ENCODE data around the gene ATP5F1E.

Gene ATP5F1E

DNA sequence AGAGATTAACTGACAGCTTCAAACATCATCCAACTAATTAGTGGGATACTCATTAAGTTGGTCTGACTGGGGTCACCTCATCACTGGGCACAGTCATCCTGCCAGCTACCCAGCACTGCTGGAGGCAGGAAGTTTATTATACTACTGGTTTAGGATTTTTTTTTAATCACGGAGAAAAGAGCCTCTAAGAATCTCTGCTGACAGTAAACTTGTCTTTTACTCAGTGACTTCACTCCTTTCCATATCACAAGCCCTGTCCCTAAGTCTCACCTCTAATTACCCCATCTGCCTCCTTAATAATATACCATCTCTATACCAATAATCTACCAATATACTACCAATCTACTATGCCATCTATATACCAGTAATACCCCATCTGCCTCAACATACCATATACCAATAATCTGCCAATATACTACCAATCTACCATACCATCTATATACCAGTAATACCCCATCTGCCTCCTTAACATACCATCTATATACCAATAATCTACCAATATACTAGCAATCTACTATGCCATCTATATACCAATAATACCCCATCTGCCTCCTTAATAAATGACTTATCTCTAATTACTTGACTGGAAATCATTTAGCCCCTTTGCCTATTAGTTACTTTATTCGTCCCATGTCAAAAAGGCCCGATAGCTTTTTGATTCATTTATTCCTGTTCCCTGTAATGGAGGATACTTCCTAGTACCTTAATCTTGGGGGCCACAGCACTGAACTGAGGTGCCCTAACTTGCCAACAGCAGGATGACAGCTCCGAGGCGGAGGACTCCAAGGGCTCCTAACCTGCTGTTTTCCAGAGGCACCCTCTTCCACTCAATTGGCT lies 5.0 kb downstream of the ATP5F1E start:
- no peaks in the 10 kb centered on the region for H3K27me3 ChIP-seq (ENCODE audit: control insufficient read depth in 1 of 2, insufficient read depth in 1 of 2, low read length in 2 of 2)
- H2AK5ac ChIP-seq (ENCODE audit: low read length, severe bottlenecking), result no peak overlapping the region
- H3K4me2 ChIP-seq (ENCODE audit: low read length, poor library complexity, severe bottlenecking), result no peak overlapping the region
- H3K14ac ChIP-seq (ENCODE audit: low read length in 2 of 2), result no peak overlapping the region
- no peak overlapping the region for H2BK12ac ChIP-seq (ENCODE audit: low read length in 2 of 2)
- H3K36me3 ChIP-seq (ENCODE audit: control insufficient read depth in 1 of 2, insufficient read depth in 2 of 2, low read depth in 1 of 2, low read length in 2 of 2), result peaks cover 27 to 81% of the 10 kb centered on the region in 2 experiments
- H3K79me1 ChIP-seq (replicated peaks; ENCODE audit: low read length, poor library complexity, severe bottlenecking), result peaks cover 13% of the 10 kb centered on the region
- no peak overlapping the region for H4K8ac ChIP-seq (ENCODE audit: low read length)
- no peaks in the 10 kb centered on the region for H3K9me3 ChIP-seq (ENCODE audit: control insufficient read depth, low read length)
- no peak overlapping the region for H2AFZ ChIP-seq (ENCODE audit: low read depth, low read length)
- peaks cover 8% of the 10 kb centered on the region for H3K4me1 ChIP-seq (ENCODE audit: control insufficient read depth, insufficient read depth, low read depth, low read length)
- no peak overlapping the region for H3K4ac ChIP-seq (ENCODE audit: low read depth in 1 of 2, low read length in 2 of 2)
- H4K91ac ChIP-seq (ENCODE audit: low read length), result no peak overlapping the region
- H3K4me3 ChIP-seq (ENCODE audit: insufficient read depth in 1 of 2, low read depth in 1 of 2, low read length in 2 of 2), result no peak overlapping the region
- DNase-seq, result no peak
- H3K27ac ChIP-seq (ENCODE audit: low read length, poor library complexity, severe bottlenecking), result no peak overlapping the region
- H3K23ac ChIP-seq (ENCODE audit: low read length in 2 of 2), result no peak overlapping the region
- H3K9ac ChIP-seq (ENCODE audit: low read length), result peak overlapping the region; percentile 18
- 87% methylated on average over 5 of the region's 5 CpGs for WGBS
- H3K18ac ChIP-seq (ENCODE audit: low read depth in 1 of 2, low read length in 2 of 2), result no peak overlapping the region
- H2BK5ac ChIP-seq (ENCODE audit: low read depth, low read length, poor library complexity, severe bottlenecking), result no peak overlapping the region
- no peak overlapping the region for H2BK120ac ChIP-seq (ENCODE audit: low read depth, low read length)
- H2BK15ac ChIP-seq (ENCODE audit: low read depth, poor library complexity, severe bottlenecking), result no peak overlapping the region

DNA sequence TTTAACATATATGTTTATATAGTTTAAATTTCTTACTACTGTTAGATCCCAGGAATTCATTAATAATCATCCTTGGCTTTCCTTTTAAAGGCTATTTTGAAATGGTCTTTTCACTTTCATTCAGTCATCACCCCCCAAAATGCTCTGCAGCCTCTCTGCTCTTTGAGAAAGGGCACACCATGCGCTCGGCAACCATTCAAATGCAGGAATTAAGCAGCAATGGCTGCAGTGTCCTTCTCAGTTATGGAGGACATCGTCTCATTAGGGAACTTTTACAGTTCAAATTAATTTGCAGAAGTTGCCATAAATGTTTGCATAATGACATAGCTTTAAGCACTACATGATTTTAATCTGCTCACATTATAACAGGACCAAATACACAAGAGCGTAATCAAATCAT lies 6.6 kb downstream of the ATP5F1E start:
- Histone ChIP-seq H2BK15ac (ENCODE audit: low read depth, poor library complexity, severe bottlenecking) (no peak overlapping the region), H3K9ac (ENCODE audit: low read length) (no peak overlapping the region), H3K4me3 (ENCODE audit: insufficient read depth in 1 of 2, low read depth in 1 of 2, low read length in 2 of 2) (no peak overlapping the region), H2AFZ (ENCODE audit: low read depth, low read length) (no peak overlapping the region), H3K14ac (ENCODE audit: low read length in 2 of 2) (no peak overlapping the region), H3K4me2 (ENCODE audit: low read length, poor library complexity, severe bottlenecking) (no peak overlapping the region), H3K9me3 (ENCODE audit: control insufficient read depth, low read length) (no peaks in the 10 kb centered on the region), H4K8ac (ENCODE audit: low read length) (no peak overlapping the region), H3K18ac (ENCODE audit: low read depth in 1 of 2, low read length in 2 of 2) (no peak overlapping the region), H3K4me1 (ENCODE audit: control insufficient read depth, insufficient read depth, low read depth, low read length) (peaks cover 2% of the 10 kb centered on the region), H3K27ac (ENCODE audit: low read length, poor library complexity, severe bottlenecking) (no peak overlapping the region), H4K91ac (ENCODE audit: low read length) (no peak overlapping the region), H2BK120ac (ENCODE audit: low read depth, low read length) (no peak overlapping the region), H3K23ac (ENCODE audit: low read length in 2 of 2) (no peak overlapping the region), H3K36me3 (ENCODE audit: control insufficient read depth in 1 of 2, insufficient read depth in 2 of 2, low read depth in 1 of 2, low read length in 2 of 2) (peaks cover 27 to 81% of the 10 kb centered on the region in 2 experiments), H2BK12ac (ENCODE audit: low read length in 2 of 2) (no peak overlapping the region), H2BK5ac (ENCODE audit: low read depth, low read length, poor library complexity, severe bottlenecking) (no peak overlapping the region), H2AK5ac (ENCODE audit: low read length, severe bottlenecking) (no peak overlapping the region), H3K4ac (ENCODE audit: low read depth in 1 of 2, low read length in 2 of 2) (no peak overlapping the region), H3K27me3 (ENCODE audit: control insufficient read depth in 1 of 2, insufficient read depth in 1 of 2, low read length in 2 of 2) (no peaks in the 10 kb centered on the region), H3K79me1 (replicated peaks; ENCODE audit: low read length, poor library complexity, severe bottlenecking) (peaks cover 13% of the 10 kb centered on the region)
- WGBS, result 89% methylated on average over 4 of the region's 4 CpGs
- DNase-seq, result no peak

DNA sequence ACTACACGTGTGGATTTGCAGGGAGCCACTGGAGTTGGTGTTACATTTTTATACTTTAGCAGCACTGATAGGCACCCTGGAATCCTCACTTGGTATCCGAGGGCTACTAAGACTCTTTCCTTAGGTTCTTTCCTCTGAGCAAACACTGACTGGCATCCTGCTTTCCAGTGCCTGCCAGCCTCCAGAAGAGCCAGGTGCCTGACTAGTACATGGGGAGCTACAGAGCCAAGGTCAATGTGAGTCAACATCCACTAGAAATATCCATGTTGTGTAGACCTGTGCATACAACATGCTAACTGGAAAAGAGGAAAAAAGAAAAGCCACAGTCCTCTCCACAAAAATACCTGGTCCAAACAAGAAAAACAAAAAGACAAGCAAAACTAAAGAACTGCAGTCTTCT lies 7.0 kb downstream of the ATP5F1E start:
- Histone ChIP-seq H3K4me3 (ENCODE audit: insufficient read depth in 1 of 2, low read depth in 1 of 2, low read length in 2 of 2) (no peak overlapping the region), H3K27me3 (ENCODE audit: control insufficient read depth in 1 of 2, insufficient read depth in 1 of 2, low read length in 2 of 2) (no peaks in the 10 kb centered on the region), H2AFZ (ENCODE audit: low read depth, low read length) (no peak overlapping the region), H3K27ac (ENCODE audit: low read length, poor library complexity, severe bottlenecking) (no peak overlapping the region), H3K36me3 (ENCODE audit: control insufficient read depth in 1 of 2, insufficient read depth in 2 of 2, low read depth in 1 of 2, low read length in 2 of 2) (peaks cover 27 to 78% of the 10 kb centered on the region in 2 experiments), H3K23ac (ENCODE audit: low read length in 2 of 2) (no peak overlapping the region), H2BK12ac (ENCODE audit: low read length in 2 of 2) (no peak overlapping the region), H4K8ac (ENCODE audit: low read length) (no peak overlapping the region), H2AK5ac (ENCODE audit: low read length, severe bottlenecking) (no peak overlapping the region), H3K4me1 (ENCODE audit: control insufficient read depth, insufficient read depth, low read depth, low read length) (peaks cover 2% of the 10 kb centered on the region), H3K79me1 (replicated peaks; ENCODE audit: low read length, poor library complexity, severe bottlenecking) (peaks cover 13% of the 10 kb centered on the region), H3K18ac (ENCODE audit: low read depth in 1 of 2, low read length in 2 of 2) (no peak overlapping the region), H3K14ac (ENCODE audit: low read length in 2 of 2) (no peak overlapping the region), H3K9me3 (ENCODE audit: control insufficient read depth, low read length) (no peaks in the 10 kb centered on the region), H4K91ac (ENCODE audit: low read length) (no peak overlapping the region), H2BK5ac (ENCODE audit: low read depth, low read length, poor library complexity, severe bottlenecking) (no peak overlapping the region), H2BK120ac (ENCODE audit: low read depth, low read length) (no peak overlapping the region), H3K9ac (ENCODE audit: low read length) (no peak overlapping the region), H3K4me2 (ENCODE audit: low read length, poor library complexity, severe bottlenecking) (no peak overlapping the region), H2BK15ac (ENCODE audit: low read depth, poor library complexity, severe bottlenecking) (no peak overlapping the region), H3K4ac (ENCODE audit: low read depth in 1 of 2, low read length in 2 of 2) (no peak overlapping the region)
- WGBS, result 97% methylated on average over 2 of the region's 2 CpGs
- no peak for DNase-seq

DNA sequence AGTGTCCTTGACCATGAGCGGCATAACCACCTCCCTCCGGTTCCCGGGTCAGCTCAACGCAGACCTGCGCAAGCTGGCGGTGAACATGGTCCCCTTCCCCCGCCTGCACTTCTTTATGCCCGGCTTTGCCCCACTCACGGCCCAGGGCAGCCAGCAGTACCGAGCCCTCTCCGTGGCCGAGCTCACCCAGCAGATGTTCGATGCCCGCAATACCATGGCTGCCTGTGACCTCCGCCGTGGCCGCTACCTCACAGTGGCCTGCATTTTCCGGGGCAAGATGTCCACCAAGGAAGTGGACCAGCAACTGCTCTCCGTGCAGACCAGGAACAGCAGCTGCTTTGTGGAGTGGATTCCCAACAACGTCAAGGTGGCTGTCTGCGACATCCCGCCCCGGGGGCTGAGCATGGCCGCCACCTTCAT lies 8.0 kb downstream of the ATP5F1E start:
- no peak overlapping the region for H3K27ac ChIP-seq (ENCODE audit: low read length, poor library complexity, severe bottlenecking)
- H3K9me3 ChIP-seq (ENCODE audit: control insufficient read depth, low read length), result no peaks in the 10 kb centered on the region
- H2AFZ ChIP-seq (ENCODE audit: low read depth, low read length), result no peak overlapping the region
- peaks cover 29 to 68% of the 10 kb centered on the region in 2 experiments for H3K36me3 ChIP-seq (ENCODE audit: control insufficient read depth in 1 of 2, insufficient read depth in 2 of 2, low read depth in 1 of 2, low read length in 2 of 2)
- H3K27me3 ChIP-seq (ENCODE audit: control insufficient read depth in 1 of 2, insufficient read depth in 1 of 2, low read length in 2 of 2), result no peaks in the 10 kb centered on the region
- H4K8ac ChIP-seq (ENCODE audit: low read length), result no peak overlapping the region
- whole genome bisulfite sequencing, result 97% methylated on average over 24 of the region's 24 CpGs
- no peak overlapping the region for H3K14ac ChIP-seq (ENCODE audit: low read length in 2 of 2)
- H3K4me2 ChIP-seq (ENCODE audit: low read length, poor library complexity, severe bottlenecking), result no peak overlapping the region
- no peak overlapping the region for H3K23ac ChIP-seq (ENCODE audit: low read length in 2 of 2)
- no peak overlapping the region for H3K4ac ChIP-seq (ENCODE audit: low read depth in 1 of 2, low read length in 2 of 2)
- no peak overlapping the region for H3K4me3 ChIP-seq (ENCODE audit: insufficient read depth in 1 of 2, low read depth in 1 of 2, low read length in 2 of 2)
- no peak overlapping the region for H4K91ac ChIP-seq (ENCODE audit: low read length)
- peaks cover 16% of the 10 kb centered on the region for H3K79me1 ChIP-seq (replicated peaks; ENCODE audit: low read length, poor library complexity, severe bottlenecking)
- H3K18ac ChIP-seq (ENCODE audit: low read depth in 1 of 2, low read length in 2 of 2), result no peak overlapping the region
- no peak overlapping the region for H2BK12ac ChIP-seq (ENCODE audit: low read length in 2 of 2)
- DNase-seq, result no peak
- no peak overlapping the region for H2BK15ac ChIP-seq (ENCODE audit: low read depth, poor library complexity, severe bottlenecking)
- no peak overlapping the region for H2BK5ac ChIP-seq (ENCODE audit: low read depth, low read length, poor library complexity, severe bottlenecking)
- H2BK120ac ChIP-seq (ENCODE audit: low read depth, low read length), result no peak overlapping the region
- H2AK5ac ChIP-seq (ENCODE audit: low read length, severe bottlenecking), result no peak overlapping the region
- no peak overlapping the region for H3K9ac ChIP-seq (ENCODE audit: low read length)
- peaks cover 2% of the 10 kb centered on the region for H3K4me1 ChIP-seq (ENCODE audit: control insufficient read depth, insufficient read depth, low read depth, low read length)
